HepG2 (cell line): ENCODE measurements around the gene PAK2. TPM values are rescaled to one million over a fixed set of nuclear protein-coding genes. Genes with fewer than 3 reads are reported as not detected.
"Not testable (repeated sequence)": the region's sequence is repeated elsewhere in the genome, so short reads cannot be mapped to it uniquely, and the experiment has no call there.

ENCODE experiments used
- ATAC-seq: fragments of 200-7000 bp; cut with Tn5 transposase; 3 replicates; pipeline ENCODE4 v1.9.1; 2020; ENCODE audit warnings: mild to moderate bottlenecking, moderate library complexity
- BruUV-seq: library from RNA; stranded (reverse); fragments of 400-500 nt; replicated peaks from 2 replicates; lab custom pipeline; 2021; lab: Mats Ljungman, UMichigan
- CTCF ChIA-PET: fragments of 300-600 bp; formaldehyde crosslinking; extraction: SDS; loops from one replicate; lab custom pipeline; 2021; ENCODE audit warnings: low total read pairs, inconsistent platforms, low intra/inter-chr PET ratio; lab: Yijun Ruan, JAX
- POLR2A ChIA-PET: fragments of 350-600 bp; sonication (Branson Sonifier 250); formaldehyde crosslinking; loops from one replicate; lab custom pipeline; 2020; ENCODE audit warnings: antibody characterized with exemption, inconsistent platforms; lab: Yijun Ruan, JAX
- DNase-seq: peaks from one replicate; pipeline ENCODE4 v3.0.0-alpha.2; 2015; ENCODE audit warnings: low spot score
- FAIRE-seq: peaks from 3 replicates; lab custom pipeline; 2011; peaks lifted over from hg19 to GRCh38; lab: Jason Lieb, UNC
- H2AFZ ChIP-seq: one replicate; pipeline ENCODE4 v1.6.1; 2011; ENCODE audit warnings: low read length, inconsistent platforms
- H3K27ac ChIP-seq: fragments of 300-600 bp; 3 replicates; pipeline ENCODE4 v1.8.0; 2011; ENCODE audit warnings: mixed run types, mild to moderate bottlenecking, mixed read lengths, low read length, inconsistent platforms; ENCODE audit not compliant: insufficient read depth; ENCODE audit errors: extremely low read length
- H3K27me3 ChIP-seq, 2 experiments: fragments of 200-600 bp in 1 of 2; 2 replicates in 1 of 2; 3 replicates in 1 of 2; pipeline versions ENCODE4 v1.6.0 to v1.8.0; 2011; ENCODE audit warnings: low read length in 2 of 2, mild to moderate bottlenecking in 2 of 2, moderate library complexity in 2 of 2, inconsistent platforms in 1 of 2; ENCODE audit not compliant: insufficient read depth in 2 of 2, control insufficient read depth in 1 of 2
- H3K36me3 ChIP-seq, 2 experiments: fragments of 200-600 bp in 1 of 2; replicated peaks in 1 of 2; 2 replicates in 1 of 2; 3 replicates in 1 of 2; pipeline versions ENCODE4 v1.5.1 to v1.8.0; 2011; ENCODE audit warnings: low read length in 2 of 2, inconsistent platforms in 1 of 2; ENCODE audit not compliant: insufficient read depth in 2 of 2, control insufficient read depth in 1 of 2
- H3K4me1 ChIP-seq: 2 replicates; pipeline ENCODE4 v1.5.1; 2012; ENCODE audit warnings: low read length, inconsistent platforms; ENCODE audit not compliant: insufficient read depth
- H3K4me2 ChIP-seq: 2 replicates; pipeline ENCODE4 v1.6.0; 2011; ENCODE audit warnings: low read depth, low read length, inconsistent platforms
- H3K4me3 ChIP-seq, 3 experiments: fragments of 200-600 bp in 1 of 3; sonication (generic), shearing (Covaris generic) in 1 of 3; replicated peaks in 1 of 3; 2 replicates each; pipeline ENCODE4 v1.5.1; 2011 to 2016; ENCODE audit warnings: low read length in 3 of 3, inconsistent platforms in 2 of 3, low read depth in 2 of 3, mild to moderate bottlenecking in 2 of 3, control low read depth in 1 of 3, mixed read lengths in 1 of 3; ENCODE audit not compliant: insufficient read depth in 1 of 3
- H3K79me2 ChIP-seq: one replicate; pipeline ENCODE4 v1.6.1; 2011; ENCODE audit warnings: low read length, inconsistent platforms; ENCODE audit not compliant: insufficient read depth
- H3K9ac ChIP-seq: 2 replicates; pipeline ENCODE4 v1.6.0; 2011; ENCODE audit warnings: mild to moderate bottlenecking, low read depth, low read length, inconsistent platforms; ENCODE audit not compliant: insufficient read depth
- H3K9me3 ChIP-seq: 2 replicates; pipeline ENCODE4 v1.5.1; 2012; ENCODE audit warnings: mild to moderate bottlenecking, low read length
- H4K20me1 ChIP-seq: 2 replicates; pipeline ENCODE4 v1.6.0; 2011; ENCODE audit warnings: inconsistent platforms, mild to moderate bottlenecking, low read length, moderate library complexity; ENCODE audit not compliant: insufficient read depth
- HNF4A ChIP-seq: sonication (generic); formaldehyde crosslinking; IDR thresholded peaks from 2 replicates; pipeline ENCODE4 v1.4.0; 2020; ENCODE audit warnings: missing genetic modification reagents
- HNF4G ChIP-seq, 2 experiments: sonication (generic) in 1 of 2; formaldehyde crosslinking in 1 of 2; IDR thresholded peaks; 2 replicates each; pipeline versions ENCODE4 v1.4.0 to v1.6.1; 2011 to 2020; ENCODE audit warnings: borderline replicate concordance in 2 of 2, low read depth in 2 of 2, mild to moderate bottlenecking in 2 of 2, low read length in 1 of 2, missing genetic modification reagents in 1 of 2, moderate library complexity in 1 of 2
- HNRNPK ChIP-seq: fragments of 200-400 bp; formaldehyde crosslinking; IDR thresholded peaks from 2 replicates; pipeline ENCODE4 v1.6.1; 2018; ENCODE audit warnings: low read length, low read depth, moderate library complexity, mild to moderate bottlenecking; ENCODE audit not compliant: poor library complexity, severe bottlenecking
- KDM4B ChIP-seq: sonication (generic); formaldehyde crosslinking; IDR thresholded peaks from 2 replicates; pipeline ENCODE4 v1.4.0; 2020; ENCODE audit warnings: missing genetic modification reagents
- MAFF ChIP-seq: IDR thresholded peaks from 2 replicates; pipeline ENCODE4 v1.6.1; 2011; ENCODE audit warnings: low read depth, low read length, improper control_type of control experiment
- MAFG ChIP-seq: sonication (generic); formaldehyde crosslinking; IDR thresholded peaks from 2 replicates; pipeline ENCODE4 v1.5.1; 2020; ENCODE audit warnings: mild to moderate bottlenecking, missing genetic modification reagents
- MAFK ChIP-seq, 2 experiments: IDR thresholded peaks in 1 of 2; conservative IDR thresholded peaks in 1 of 2; 2 replicates each; pipeline ENCODE4 v1.6.1; 2011; ENCODE audit warnings: improper control_type of control experiment in 2 of 2, low read length in 2 of 2
- NCOA2 ChIP-seq: sonication (generic); formaldehyde crosslinking; IDR thresholded peaks from 2 replicates; pipeline ENCODE4 v1.8.0; 2022; ENCODE audit warnings: inconsistent platforms
- PRMT3 ChIP-seq: sonication (generic); formaldehyde crosslinking; IDR thresholded peaks from 2 replicates; pipeline ENCODE4 v1.8.1; 2022; ENCODE audit warnings: low read depth, mild to moderate bottlenecking, moderate library complexity, missing genetic modification reagents, borderline replicate concordance
- RBM22 ChIP-seq: fragments of 200-400 bp; formaldehyde crosslinking; optimal IDR thresholded peaks from 2 replicates; pipeline ENCODE3; 2017; ENCODE audit warnings: mild to moderate bottlenecking, low read length, moderate library complexity
- TSC22D2 ChIP-seq: sonication (generic); formaldehyde crosslinking; IDR thresholded peaks from 2 replicates; pipeline ENCODE4 v1.5.1; 2020; ENCODE audit warnings: missing genetic modification reagents, mild to moderate bottlenecking, borderline replicate concordance
- XRCC5 ChIP-seq: fragments of 200-400 bp; formaldehyde crosslinking; optimal IDR thresholded peaks from 2 replicates; pipeline ENCODE3; 2017; ENCODE audit warnings: mild to moderate bottlenecking, low read length
- WGBS: methylation state at CpG from one replicate; pipeline ENCODE4 v1.1.6; 2017; ENCODE audit warnings: low lambda C conversion rate; 5-methylcytosine and 5-hydroxymethylcytosine counted together
- in situ Hi-C: cut with HindIII; loops from 2 replicates; pipeline ENCODE4 v1.10.0; 2017; ENCODE audit warnings: low pct_unique_long_range_greater_than_20kb; ENCODE audit not compliant: extremely low pct_ligation_motif_present
- intact Hi-C: fragments of 100-400 bp; cut with micrococcal nuclease; formaldehyde crosslinking; loops from one replicate; pipeline ENCODE4 v1.10.0; 2022; ENCODE audit not compliant: unreplicated experiment
- polyA plus RNA-seq, 8 experiments: library from polyadenylated mRNA; depleted of rRNA in 3 of 8; stranded (reverse) in 7 of 8; unstranded in 1 of 8; fragments of >200 nt; fragmentation: Illumina TruSeq in 4 of 8; extraction: Trizol in 4 of 8; gene quantifications; 2 replicates each; pipeline versions ENCODE4 v1.2.1 to v1.2.3, GENCODE V29; 2011 to 2016; ENCODE audit warnings: low read depth in 4 of 8, missing spikeins in 1 of 8, mixed read lengths in 1 of 8; ENCODE audit not compliant: insufficient read depth in 1 of 8
- total RNA-seq, 5 experiments: library from RNA; depleted of rRNA; stranded (reverse); fragments of >200 nt; fragmentation: Illumina TruSeq; extraction: Trizol; gene quantifications; 2 replicates each; pipeline ENCODE4 v1.2.3, GENCODE V29; 2016; ENCODE audit warnings: low read depth in 1 of 5
- TF ChIP-seq, protein P1 (sequence below): IDR thresholded peaks from 2 replicates; pipeline ENCODE4 v1.6.1; 2016; ENCODE audit warnings: low read depth
- TF ChIP-seq, protein P2 (sequence below): sonication (generic); formaldehyde crosslinking; IDR thresholded peaks from 2 replicates; pipeline ENCODE4 v1.5.0; 2020; ENCODE audit warnings: missing genetic modification reagents

The PAK2 gene
- total and polyA plus RNA-seq, 2 of the 13 experiments (the other 11 are each of a cell fraction or from before 2014, with no cell fraction given), result 23.0 to 24.7 TPM

DNA sequence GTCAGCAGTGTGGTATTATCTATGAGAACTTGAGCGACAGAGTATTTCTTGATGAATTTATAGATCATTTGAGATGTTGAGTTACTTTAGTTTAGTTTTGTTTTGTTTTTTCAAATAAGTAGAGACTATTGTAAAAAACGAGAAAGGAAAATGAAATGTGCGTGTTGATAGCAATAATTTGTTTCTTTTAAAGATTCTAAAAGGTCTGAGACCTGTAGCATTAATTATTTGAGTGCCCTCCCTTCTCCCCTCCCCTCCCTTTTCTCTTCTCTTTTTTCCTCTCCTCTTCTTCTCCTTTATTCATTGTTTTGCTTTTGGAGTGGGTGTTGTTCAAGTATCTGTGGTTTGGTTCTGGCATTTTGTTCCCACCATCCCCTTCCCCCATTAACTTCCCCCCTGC lies 90.0 kb downstream of the PAK2 start:
- CTCF ChIA-PET, H3K27me3 ChIP-seq, POLR2A ChIA-PET, H3K79me2 ChIP-seq, ATAC-seq, H3K9ac ChIP-seq, H3K4me1 ChIP-seq, intact Hi-C loops, H3K9me3 ChIP-seq, H3K4me3 ChIP-seq, H2AFZ ChIP-seq: not testable (repeated sequence)
- BruUV-seq, result TSS peak; percentile 46
- H3K36me3 ChIP-seq, result peaks cover 5 to 33% of the 10 kb centered on the region in 2 experiments; a peak in 4 of 5 replicates
- TF ChIP-seq HNRNPK, result peak; percentile 60
- TF ChIP-seq, all 625 proteins: peak for 1; not testable (repeated sequence) for 624
- H4K20me1 ChIP-seq, DNase-seq, H3K4me2 ChIP-seq, H3K27ac ChIP-seq, FAIRE-seq, in situ Hi-C loops: not testable (repeated sequence)
- 97% methylated on average over 3 of the region's 3 CpGs for WGBS

DNA sequence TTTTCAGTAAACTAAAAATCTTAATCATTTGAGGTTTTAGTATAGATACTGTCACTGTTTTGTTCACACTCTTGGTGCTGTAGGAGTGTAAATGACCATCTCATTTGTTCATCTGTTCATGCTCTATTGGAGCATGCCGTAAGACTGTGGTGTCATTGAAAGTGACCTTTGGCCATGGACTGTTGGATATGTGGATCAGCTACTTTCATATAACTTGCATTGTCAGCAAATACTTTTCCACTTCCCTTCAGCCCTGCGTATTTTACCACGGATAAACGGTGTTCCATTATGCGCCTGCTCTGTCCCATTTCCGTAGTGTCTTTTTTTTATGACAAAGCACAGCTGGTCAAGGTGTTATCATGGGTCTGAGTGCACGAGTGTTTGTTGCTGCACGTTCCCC lies 95.4 kb downstream of the PAK2 start:
- in situ Hi-C loops, result no loop called here
- BruUV-seq, result no TSS peak
- Histone ChIP-seq H3K79me2 (no peaks in the 10 kb centered on the region), H3K9me3 (no peaks in the 10 kb centered on the region), H3K27me3 (no peaks in the 10 kb centered on the region), H3K36me3 (peaks cover 3 to 10% of the 10 kb centered on the region in 2 experiments; a peak in 3 of 5 replicates), H3K4me2 (no peak overlapping the region), H3K27ac (no peak overlapping the region), H3K9ac (no peak overlapping the region), H2AFZ (no peak overlapping the region), H3K4me1 (peaks cover 45% of the 10 kb centered on the region), H4K20me1 (no peaks in the 10 kb centered on the region), H3K4me3 (no peak overlapping the region)
- CTCF ChIA-PET, result no interaction called here
- POLR2A ChIA-PET, result interaction anchor here (1.0 kb wide), 1 partner anchor 33 kb away, joined by 3 read pairs; the partner anchor contains the start of gene SENP5
- 75% methylated on average over 8 of the region's 8 CpGs for WGBS
- ATAC-seq, result peak; percentile 31
- peak; percentile 22 for DNase-seq
- intact Hi-C loops, result no loop called here
- TF ChIP-seq HNF4G (IDR thresholded peaks at IDR 0.05; ENCODE audit: borderline replicate concordance, low read depth, low read length) (peak; percentile 36; the same call in 1 of the 2 replicates), HNF4G (CRISPR knock-in tag; IDR thresholded peaks at IDR 0.05; ENCODE audit: borderline replicate concordance, low read depth) (no peak), XRCC5 (no peak), NCOA2 (CRISPR knock-in tag) (no peak), MAFF (peak; percentile 100), MAFK (conservative IDR thresholded peaks at IDR 0.05 in 1 of 2, IDR thresholded peaks at IDR 0.05 in 1 of 2; ENCODE audit: low read length in 2 of 2) (peak; percentile 99 to 100), PRMT3 (CRISPR knock-in tag) (no peak), TSC22D2 (CRISPR knock-in tag) (no peak), MAFG (0 out of 2 replicates have a peak, but pooled peaks have one; percentile 64), HNF4A (CRISPR knock-in tag) (peak; percentile 41; the same call in 1 of the 2 replicates), KDM4B (CRISPR knock-in tag) (no peak), RBM22 (peak; percentile 57)
- TF ChIP-seq, protein P1, sequence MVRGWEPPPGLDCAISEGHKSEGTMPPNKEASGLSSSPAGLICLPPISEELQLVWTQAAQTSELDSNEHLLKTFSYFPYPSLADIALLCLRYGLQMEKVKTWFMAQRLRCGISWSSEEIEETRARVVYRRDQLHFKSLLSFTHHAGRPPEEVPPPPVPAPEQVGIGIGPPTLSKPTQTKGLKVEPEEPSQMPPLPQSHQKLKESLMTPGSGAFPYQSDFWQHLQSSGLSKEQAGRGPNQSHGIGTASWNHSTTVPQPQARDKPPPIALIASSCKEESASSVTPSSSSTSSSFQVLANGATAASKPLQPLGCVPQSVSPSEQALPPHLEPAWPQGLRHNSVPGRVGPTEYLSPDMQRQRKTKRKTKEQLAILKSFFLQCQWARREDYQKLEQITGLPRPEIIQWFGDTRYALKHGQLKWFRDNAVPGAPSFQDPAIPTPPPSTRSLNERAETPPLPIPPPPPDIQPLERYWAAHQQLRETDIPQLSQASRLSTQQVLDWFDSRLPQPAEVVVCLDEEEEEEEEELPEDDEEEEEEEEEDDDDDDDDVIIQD (CRISPR knock-in tag), result 0 out of 2 replicates have a peak, but pooled peaks have one; percentile 36
- TF ChIP-seq, protein P2, sequence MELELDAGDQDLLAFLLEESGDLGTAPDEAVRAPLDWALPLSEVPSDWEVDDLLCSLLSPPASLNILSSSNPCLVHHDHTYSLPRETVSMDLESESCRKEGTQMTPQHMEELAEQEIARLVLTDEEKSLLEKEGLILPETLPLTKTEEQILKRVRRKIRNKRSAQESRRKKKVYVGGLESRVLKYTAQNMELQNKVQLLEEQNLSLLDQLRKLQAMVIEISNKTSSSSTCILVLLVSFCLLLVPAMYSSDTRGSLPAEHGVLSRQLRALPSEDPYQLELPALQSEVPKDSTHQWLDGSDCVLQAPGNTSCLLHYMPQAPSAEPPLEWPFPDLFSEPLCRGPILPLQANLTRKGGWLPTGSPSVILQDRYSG (CRISPR knock-in tag), result no peak
- no peak for FAIRE-seq
